ENCODE results near the gene COX6B1. TPM values are rescaled to one million over a fixed set of nuclear protein-coding genes. Genes with fewer than 3 reads are reported as not detected.

COX6B1 gene
- total RNA-seq, 1 donor = 327 TPM

DNA sequence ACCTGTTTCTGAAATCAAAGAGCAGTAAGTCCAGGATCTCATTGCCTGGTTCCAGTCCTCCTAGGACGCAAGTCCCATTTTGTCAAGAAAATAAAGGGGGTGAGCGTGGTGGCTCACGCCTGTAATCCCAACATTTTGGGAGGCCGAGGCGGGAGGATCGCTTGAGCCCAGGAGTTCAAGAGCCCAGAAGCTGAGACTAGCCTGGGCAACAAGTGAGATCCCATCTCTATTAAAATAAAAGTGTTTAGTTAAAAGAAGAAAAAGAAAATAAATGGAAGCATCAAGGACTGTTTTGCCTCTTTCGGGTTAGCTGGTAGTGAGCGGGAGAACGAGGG is 35.9 kb upstream of the COX6B1 start:
- TF ChIP-seq, protein P1, sequence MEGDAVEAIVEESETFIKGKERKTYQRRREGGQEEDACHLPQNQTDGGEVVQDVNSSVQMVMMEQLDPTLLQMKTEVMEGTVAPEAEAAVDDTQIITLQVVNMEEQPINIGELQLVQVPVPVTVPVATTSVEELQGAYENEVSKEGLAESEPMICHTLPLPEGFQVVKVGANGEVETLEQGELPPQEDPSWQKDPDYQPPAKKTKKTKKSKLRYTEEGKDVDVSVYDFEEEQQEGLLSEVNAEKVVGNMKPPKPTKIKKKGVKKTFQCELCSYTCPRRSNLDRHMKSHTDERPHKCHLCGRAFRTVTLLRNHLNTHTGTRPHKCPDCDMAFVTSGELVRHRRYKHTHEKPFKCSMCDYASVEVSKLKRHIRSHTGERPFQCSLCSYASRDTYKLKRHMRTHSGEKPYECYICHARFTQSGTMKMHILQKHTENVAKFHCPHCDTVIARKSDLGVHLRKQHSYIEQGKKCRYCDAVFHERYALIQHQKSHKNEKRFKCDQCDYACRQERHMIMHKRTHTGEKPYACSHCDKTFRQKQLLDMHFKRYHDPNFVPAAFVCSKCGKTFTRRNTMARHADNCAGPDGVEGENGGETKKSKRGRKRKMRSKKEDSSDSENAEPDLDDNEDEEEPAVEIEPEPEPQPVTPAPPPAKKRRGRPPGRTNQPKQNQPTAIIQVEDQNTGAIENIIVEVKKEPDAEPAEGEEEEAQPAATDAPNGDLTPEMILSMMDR (IDR thresholded peaks at IDR 0.05; ENCODE audit: insufficient read depth, low read length) = no peak
- peak overlapping the region; percentile 96 for H3K4me3 ChIP-seq (ENCODE audit: low read depth, low read length)
- no peak for DNase-seq (ENCODE audit: low read depth)

- peak; percentile 84 for DNase-seq (ENCODE audit: low read depth)
- peak within 1 kb of the TSS; percentile 96 for H3K4me3 ChIP-seq (ENCODE audit: low read depth, low read length)
- TF ChIP-seq, protein P1 (IDR thresholded peaks at IDR 0.05; ENCODE audit: insufficient read depth, low read length) = no peak
These were observed 35.4 kb upstream of the COX6B1 start, which contains the start of gene HAUS5 for GRCh38 chr19:35612559-35613321. TSS of gene HAUS5 (plus strand) at chr19:35612735. CDS start at chr19:35612795, 60 bp downstream.

- no peak overlapping the region for H3K4me3 ChIP-seq (ENCODE audit: low read depth, low read length)
- DNase-seq (ENCODE audit: low read depth) = no peak
- TF ChIP-seq, protein P1 (IDR thresholded peaks at IDR 0.05; ENCODE audit: insufficient read depth, low read length) = no peak
These were observed 34.5 kb upstream of the COX6B1 start for GRCh38 chr19:35613574-35613973.

DNA sequence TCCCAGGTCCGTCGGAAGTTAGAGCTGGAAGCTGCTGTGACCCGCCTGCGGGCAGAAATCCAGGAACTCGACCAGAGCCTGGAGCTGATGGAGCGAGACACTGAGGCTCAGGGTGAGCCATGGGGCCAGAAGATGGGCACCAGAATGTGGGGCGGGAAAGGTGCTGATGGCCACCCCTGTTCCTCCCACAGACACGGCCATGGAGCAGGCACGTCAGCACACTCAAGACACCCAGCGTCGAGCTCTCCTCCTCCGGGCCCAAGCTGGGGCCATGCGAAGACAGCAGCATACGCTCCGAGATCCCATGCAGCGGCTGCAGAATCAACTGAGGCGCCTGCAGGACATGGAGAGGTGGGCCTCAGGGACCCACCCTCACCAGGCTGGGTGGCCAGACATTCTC is 33.1 kb upstream of the COX6B1 start:
- no peak overlapping the region for H3K4me3 ChIP-seq (ENCODE audit: low read depth, low read length)
- no peak for DNase-seq (ENCODE audit: low read depth)
- TF ChIP-seq, protein P1 (IDR thresholded peaks at IDR 0.05; ENCODE audit: insufficient read depth, low read length) = no peak

DNA sequence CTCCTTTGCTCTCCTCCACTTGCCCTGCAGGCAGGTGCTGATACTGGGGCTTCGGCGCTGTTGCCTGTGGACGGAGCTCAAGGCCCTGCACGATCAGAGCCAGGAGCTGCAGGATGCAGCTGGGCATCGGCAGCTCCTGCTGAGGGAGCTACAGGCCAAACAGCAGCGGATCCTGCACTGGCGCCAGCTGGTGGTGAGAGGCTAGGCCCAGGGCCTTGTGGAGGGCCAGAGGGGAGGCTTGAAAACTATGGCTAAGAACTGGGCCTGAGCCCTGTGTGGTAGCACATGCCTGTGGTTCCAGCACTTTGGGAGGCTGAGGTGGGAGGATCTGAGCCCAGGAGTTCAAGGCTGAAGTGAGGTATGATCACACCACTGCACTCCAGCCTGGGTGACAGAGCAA is 29.3 kb upstream of the COX6B1 start:
- DNase-seq (ENCODE audit: low read depth) = no peak
- TF ChIP-seq, protein P1 (IDR thresholded peaks at IDR 0.05; ENCODE audit: insufficient read depth, low read length) = no peak
- no peak overlapping the region for H3K4me3 ChIP-seq (ENCODE audit: low read depth, low read length)

DNA sequence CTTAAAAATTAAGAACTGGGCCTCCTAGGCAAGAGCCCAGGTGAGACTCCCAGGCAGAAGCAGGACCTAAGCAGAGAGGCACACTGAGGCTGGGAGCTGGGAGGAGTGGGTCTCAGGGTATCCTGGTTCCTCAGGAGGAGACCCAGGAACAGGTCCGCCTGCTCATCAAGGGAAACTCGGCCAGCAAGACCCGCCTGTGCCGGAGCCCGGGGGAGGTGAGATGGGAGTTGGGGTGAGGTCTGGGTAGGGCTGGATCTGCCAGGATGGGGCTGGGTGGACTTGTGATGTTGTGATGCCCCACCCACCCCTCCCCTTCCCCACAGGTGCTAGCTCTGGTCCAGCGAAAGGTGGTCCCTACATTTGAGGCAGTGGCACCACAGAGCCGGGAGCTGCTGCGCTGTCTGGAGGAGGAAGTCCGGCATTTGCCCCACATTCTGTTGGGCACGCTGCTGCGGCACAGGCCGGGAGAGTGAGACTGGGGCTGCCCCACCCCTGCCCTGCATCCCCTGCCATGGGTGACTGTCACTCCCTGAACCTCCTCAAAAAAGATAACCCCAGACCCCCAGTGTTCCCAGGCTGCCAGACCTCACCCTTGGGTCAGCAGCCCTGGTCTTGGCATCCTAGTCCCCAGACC is 28.7 kb upstream of the COX6B1 start:
- TF ChIP-seq, protein P1 (IDR thresholded peaks at IDR 0.05; ENCODE audit: insufficient read depth, low read length) = no peak
- no peak overlapping the region for H3K4me3 ChIP-seq (ENCODE audit: low read depth, low read length)
- no peak for DNase-seq (ENCODE audit: low read depth)
